ENCODE data around the gene BTBD1. TPM values are rescaled to one million over a fixed set of nuclear protein-coding genes. Genes with fewer than 3 reads are reported as not detected.

The BTBD1 gene
- total RNA-seq, 2 experiments from 2014 or later, result 52.9 to 53.3 TPM

DNA sequence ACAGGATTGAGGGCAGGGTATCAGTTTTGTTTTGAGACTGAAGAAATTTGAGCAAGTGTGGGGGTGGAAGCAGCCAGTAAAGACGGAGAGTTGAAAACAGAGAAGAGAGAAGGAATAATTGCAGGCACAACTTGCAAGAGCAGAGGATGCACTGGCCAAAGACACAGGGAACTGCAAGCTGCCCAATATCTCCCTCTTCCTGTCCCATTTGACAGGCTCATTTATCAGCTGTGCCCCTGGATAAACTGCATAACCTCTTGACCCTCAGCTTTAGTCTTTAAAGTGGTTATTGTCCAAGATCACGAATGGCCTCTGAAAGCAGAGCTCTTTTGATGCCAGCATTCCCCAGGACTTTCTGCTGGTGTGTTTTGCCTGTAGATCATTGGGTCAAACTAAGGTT lies 86.1 kb downstream of the BTBD1 start:
- H3K36me3 Mint-ChIP-seq, result peaks cover 3% of the 10 kb centered on the region
- H3K27me3 Mint-ChIP-seq, result no peaks in the 10 kb centered on the region
- no peak for DNase-seq
- no peak overlapping the region for H3K4me3 Mint-ChIP-seq
- no peak overlapping the region for H3K27ac Mint-ChIP-seq
- peaks cover 11% of the 10 kb centered on the region for H3K4me1 Mint-ChIP-seq (ENCODE audit: low read depth)
- intact Hi-C loops (cut with micrococcal nuclease), result no loop called here
- no peaks in the 10 kb centered on the region for H3K9me3 Mint-ChIP-seq
- CTCF ChIA-PET, result no interaction called here
- POLR2A ChIA-PET, result no interaction called here

DNA sequence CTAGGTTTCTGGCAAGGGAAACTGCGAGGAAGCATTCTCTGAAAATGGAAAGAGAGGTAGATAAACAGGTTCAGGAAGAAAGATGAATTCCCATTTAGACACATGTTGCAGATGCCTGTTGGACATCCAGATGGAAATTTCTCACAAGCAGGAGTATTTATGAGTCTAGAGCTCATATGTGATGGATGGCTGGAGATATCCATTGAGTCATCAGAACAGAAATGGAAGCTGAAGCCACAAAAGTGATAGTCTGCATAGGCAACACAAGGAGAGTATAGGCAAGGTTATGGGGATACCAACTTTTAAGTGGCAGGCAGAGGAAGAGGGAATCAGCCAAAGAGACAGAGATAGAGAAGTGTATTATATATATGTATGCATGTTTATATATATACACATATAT lies 87.3 kb downstream of the BTBD1 start:
- intact Hi-C loops (cut with micrococcal nuclease), result no loop called here
- H3K27me3 Mint-ChIP-seq, result no peaks in the 10 kb centered on the region
- no peaks in the 10 kb centered on the region for H3K9me3 Mint-ChIP-seq
- no peak overlapping the region for H3K4me3 Mint-ChIP-seq
- peaks cover 4% of the 10 kb centered on the region for H3K4me1 Mint-ChIP-seq (ENCODE audit: low read depth)
- DNase-seq, result no peak
- CTCF ChIA-PET, result interaction anchor here (1.2 kb wide), 1 partner anchor 20 kb away, joined by 5 read pairs; no protein-coding TSS in a partner anchor
- POLR2A ChIA-PET, result no interaction called here
- no peak overlapping the region for H3K27ac Mint-ChIP-seq
- H3K36me3 Mint-ChIP-seq, result peaks cover 3% of the 10 kb centered on the region

DNA sequence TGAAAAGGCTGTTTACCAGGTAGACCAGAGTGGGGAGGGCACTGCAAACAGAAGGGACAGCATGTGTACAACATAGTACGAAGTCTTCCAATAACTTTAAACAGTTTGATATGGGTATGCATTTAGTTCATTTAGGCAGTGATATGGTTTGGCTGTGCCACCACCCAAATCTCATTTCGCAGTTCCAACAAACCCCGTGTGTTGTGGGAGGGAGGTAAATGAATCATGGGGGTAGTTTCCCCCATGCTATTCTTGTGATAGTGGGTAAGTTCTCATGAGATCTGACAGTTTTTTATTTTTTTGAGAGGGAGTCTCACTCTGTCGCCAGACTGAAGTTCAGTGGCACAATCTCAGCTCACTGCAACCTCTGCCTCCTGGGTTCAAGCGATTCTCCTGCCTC lies 88.6 kb downstream of the BTBD1 start:
- Mint-ChIP-seq H3K27me3 (no peaks in the 10 kb centered on the region), H3K36me3 (peaks cover 3% of the 10 kb centered on the region), H3K9me3 (no peaks in the 10 kb centered on the region), H3K27ac (no peak overlapping the region), H3K4me3 (no peak overlapping the region), H3K4me1 (ENCODE audit: low read depth) (peaks cover 4% of the 10 kb centered on the region)
- intact Hi-C loops (cut with micrococcal nuclease), result no loop called here
- ChIA-PET POLR2A (no interaction called here), CTCF (no interaction called here)
- DNase-seq, result no peak

DNA sequence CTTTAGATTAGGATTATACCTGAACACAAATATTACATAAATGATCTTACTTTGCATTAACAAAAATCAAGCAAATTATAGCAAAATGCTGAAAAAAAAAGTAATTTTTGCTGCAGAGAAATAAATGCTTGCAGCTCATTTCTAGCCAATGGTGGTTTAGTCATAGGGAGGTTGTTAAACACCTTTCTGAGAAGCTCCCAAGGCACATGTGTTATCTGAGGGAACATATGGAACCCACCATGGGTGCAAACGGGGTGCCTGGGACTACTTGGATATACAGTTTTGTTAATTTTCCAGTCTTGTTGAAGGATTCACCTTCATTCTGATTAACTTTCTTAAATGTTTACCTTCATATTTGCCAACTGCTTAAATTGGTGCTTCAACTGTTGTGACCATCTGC lies 90.0 kb downstream of the BTBD1 start:
- DNase-seq, result no peak
- peaks cover 4% of the 10 kb centered on the region for H3K4me1 Mint-ChIP-seq (ENCODE audit: low read depth)
- no peak overlapping the region for H3K27ac Mint-ChIP-seq
- H3K4me3 Mint-ChIP-seq, result no peak overlapping the region
- no peaks in the 10 kb centered on the region for H3K27me3 Mint-ChIP-seq
- no peaks in the 10 kb centered on the region for H3K9me3 Mint-ChIP-seq
- CTCF ChIA-PET, result no interaction called here
- H3K36me3 Mint-ChIP-seq, result peaks cover 3% of the 10 kb centered on the region
- POLR2A ChIA-PET, result no interaction called here
- intact Hi-C loops (cut with micrococcal nuclease), result no loop called here

DNA sequence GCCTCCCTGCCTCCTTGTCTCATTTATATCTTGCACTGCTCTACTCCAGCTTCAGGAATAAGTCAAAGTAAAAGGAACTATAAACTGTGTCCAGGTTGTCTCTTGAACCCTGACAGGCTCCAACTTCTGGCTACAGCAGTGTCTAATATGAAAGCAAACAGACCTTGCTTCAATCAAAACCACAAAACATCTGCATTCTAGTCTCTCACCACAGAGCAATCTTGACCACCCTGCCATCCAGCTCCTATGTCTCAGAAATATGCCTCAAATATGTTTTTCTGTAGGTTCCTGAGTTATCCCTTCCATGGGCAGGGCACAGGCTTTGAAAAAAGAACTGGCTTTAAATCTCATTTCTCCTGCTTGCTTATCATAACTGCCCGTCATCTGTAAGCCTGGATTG lies 94.1 kb downstream of the BTBD1 start:
- H3K27ac Mint-ChIP-seq, result no peak overlapping the region
- POLR2A ChIA-PET, result interaction anchor here (0.6 kb wide), 1 partner anchor 19 kb away, joined by 4 read pairs; no protein-coding TSS in a partner anchor
- no peak for DNase-seq
- H3K36me3 Mint-ChIP-seq, result no peaks in the 10 kb centered on the region
- intact Hi-C loops (cut with micrococcal nuclease), result no loop called here
- H3K4me3 Mint-ChIP-seq, result no peak overlapping the region
- CTCF ChIA-PET, result no interaction called here
- no peaks in the 10 kb centered on the region for H3K9me3 Mint-ChIP-seq
- no peaks in the 10 kb centered on the region for H3K4me1 Mint-ChIP-seq (ENCODE audit: low read depth)
- H3K27me3 Mint-ChIP-seq, result no peaks in the 10 kb centered on the region

DNA sequence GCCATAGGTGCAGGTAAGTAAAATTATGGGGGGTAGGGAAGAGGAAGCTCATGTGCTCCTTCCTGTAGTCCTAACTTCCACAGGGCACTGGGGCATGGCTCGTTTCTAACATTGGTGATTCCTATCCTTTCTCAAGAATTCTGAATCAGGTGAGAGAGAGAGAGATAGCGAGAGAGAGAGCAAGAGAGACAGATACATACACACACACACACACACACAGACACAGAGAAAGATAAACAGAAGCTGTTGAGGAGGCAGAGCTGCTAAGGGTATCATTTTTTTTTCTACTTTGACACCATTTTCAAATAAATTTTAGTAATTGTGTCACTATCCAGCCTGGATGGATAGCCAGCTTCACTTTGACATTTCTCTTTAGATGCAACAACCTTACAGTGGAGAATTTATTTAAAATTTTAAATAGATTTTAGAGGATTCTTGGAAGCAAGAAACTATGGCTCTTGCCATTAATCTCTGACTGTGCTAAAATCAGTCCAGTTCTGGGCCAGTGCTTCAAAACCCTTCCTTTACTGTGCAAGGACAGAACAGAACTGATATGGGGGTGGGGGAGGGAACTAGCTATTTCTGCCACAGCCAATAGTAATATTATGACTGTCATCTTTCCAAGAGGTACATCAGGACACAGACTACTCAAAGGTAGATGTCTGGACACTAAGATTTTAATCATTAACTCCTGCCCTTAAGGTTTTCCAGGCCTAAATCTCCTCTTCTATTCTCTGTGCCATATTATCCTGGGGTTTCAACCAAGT lies 95.7 kb downstream of the BTBD1 start:
- POLR2A ChIA-PET, result interaction anchor here (0.5 kb wide), 1 partner anchor 231 kb away, joined by 3 read pairs; no protein-coding TSS in a partner anchor
- Mint-ChIP-seq H3K27me3 (no peaks in the 10 kb centered on the region), H3K27ac (no peak overlapping the region), H3K9me3 (no peaks in the 10 kb centered on the region), H3K4me3 (no peak overlapping the region), H3K36me3 (no peaks in the 10 kb centered on the region), H3K4me1 (ENCODE audit: low read depth) (peaks cover 3% of the 10 kb centered on the region)
- CTCF ChIA-PET, result interaction anchor here (1.1 to 1.5 kb wide), 2 partner anchors 15 to 122 kb away, joined by 4 read pairs; partner anchors contain the start of gene RAMAC
- intact Hi-C loops (cut with micrococcal nuclease), result no loop called here
- no peak for DNase-seq

DNA sequence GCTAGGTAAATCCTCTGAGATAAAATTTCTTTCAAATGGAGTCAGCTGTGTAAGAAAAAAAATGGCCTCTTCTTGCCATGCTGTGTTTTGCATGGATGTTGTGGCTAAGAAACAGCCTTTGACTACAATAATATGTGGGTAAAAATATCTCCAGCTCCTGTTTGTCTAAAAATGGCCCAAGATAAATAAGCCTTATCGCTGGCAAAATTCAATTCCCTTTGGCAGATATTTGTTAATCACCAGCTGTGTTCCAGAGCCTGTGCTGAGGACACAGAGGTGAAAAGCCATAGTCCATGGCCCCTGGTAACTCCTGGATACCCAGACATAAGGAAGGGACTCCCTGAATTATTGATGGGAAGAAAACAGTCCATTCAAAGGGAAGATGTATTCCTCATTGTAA lies 96.4 kb downstream of the BTBD1 start:
- Mint-ChIP-seq H3K9me3 (no peaks in the 10 kb centered on the region), H3K27ac (no peak overlapping the region), H3K4me1 (ENCODE audit: low read depth) (peaks cover 5% of the 10 kb centered on the region), H3K27me3 (no peaks in the 10 kb centered on the region), H3K4me3 (no peak overlapping the region), H3K36me3 (no peaks in the 10 kb centered on the region)
- CTCF ChIA-PET, result interaction anchor here (0.5 to 1.5 kb wide), 3 partner anchors 15 to 359 kb away, joined by 3 to 4 read pairs (median 4); partner anchors contain the start of gene RAMAC
- DNase-seq, result no peak
- POLR2A ChIA-PET, result no interaction called here
- intact Hi-C loops (cut with micrococcal nuclease), result no loop called here

DNA sequence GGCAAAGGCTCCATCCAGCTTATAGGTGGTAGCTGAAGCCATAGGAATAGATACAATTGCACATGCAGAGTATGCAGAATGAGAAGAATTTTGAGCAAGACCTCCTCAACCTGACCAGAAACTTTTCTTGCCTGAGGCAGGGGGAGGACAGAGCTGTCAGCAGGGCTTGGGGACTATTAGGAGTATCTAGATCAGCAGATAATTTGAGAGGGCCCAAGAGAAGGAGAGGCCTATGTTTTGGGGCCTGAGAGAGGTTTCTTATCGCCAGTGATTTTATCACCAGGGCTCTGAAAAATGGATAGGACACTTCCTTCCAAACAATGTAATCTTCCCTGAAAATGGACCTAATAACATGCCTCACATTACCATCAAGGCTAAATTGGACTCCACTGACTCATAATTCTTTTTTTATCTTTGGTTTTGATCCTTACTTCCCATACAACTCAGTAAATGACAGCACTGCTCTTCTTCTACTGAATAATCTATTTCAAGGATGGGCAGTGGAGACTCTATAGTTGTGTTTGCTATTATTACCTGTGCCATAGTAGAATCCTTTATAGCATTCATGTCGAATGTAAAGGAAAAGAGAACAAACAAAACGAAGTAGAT lies 96.9 kb downstream of the BTBD1 start:
- ChIA-PET POLR2A (no interaction called here), CTCF (interaction anchor here (0.5 to 1.1 kb wide), 2 partner anchors 16 to 358 kb away, joined by 3 to 4 read pairs; partner anchors contain the start of gene RAMAC)
- peaks cover 5% of the 10 kb centered on the region for H3K4me1 Mint-ChIP-seq (ENCODE audit: low read depth)
- no peaks in the 10 kb centered on the region for H3K27me3 Mint-ChIP-seq
- H3K9me3 Mint-ChIP-seq, result no peaks in the 10 kb centered on the region
- no peak overlapping the region for H3K4me3 Mint-ChIP-seq
- intact Hi-C loops (cut with micrococcal nuclease), result no loop called here
- no peak overlapping the region for H3K27ac Mint-ChIP-seq
- DNase-seq, result no peak
- H3K36me3 Mint-ChIP-seq, result no peaks in the 10 kb centered on the region

DNA sequence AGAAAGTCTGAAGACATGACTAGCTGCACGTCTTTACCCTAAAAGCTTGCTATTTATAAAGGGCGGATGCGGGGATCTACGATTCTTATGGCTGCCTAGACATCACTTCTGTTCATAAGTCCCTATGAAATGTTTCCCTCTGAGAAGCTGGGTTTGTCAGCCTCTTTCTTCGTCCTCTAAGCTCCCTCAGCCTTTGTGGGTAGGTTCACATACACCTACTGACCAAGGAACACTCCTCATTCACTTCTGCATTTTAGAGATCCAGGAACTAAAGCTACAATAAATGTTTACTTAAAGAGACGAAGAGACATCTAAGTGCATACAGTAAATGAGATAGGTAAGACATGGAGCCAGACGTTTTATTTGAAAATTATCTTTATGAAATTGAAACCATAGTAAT lies 97.7 kb downstream of the BTBD1 start:
- ChIA-PET CTCF (interaction anchor here (0.6 kb wide), 1 partner anchor 1700 kb away, joined by 3 read pairs; no protein-coding TSS in a partner anchor), POLR2A (no interaction called here)
- no peak for DNase-seq
- no peaks in the 10 kb centered on the region for H3K36me3 Mint-ChIP-seq
- H3K4me3 Mint-ChIP-seq, result no peak overlapping the region
- no peak overlapping the region for H3K27ac Mint-ChIP-seq
- peaks cover 5% of the 10 kb centered on the region for H3K4me1 Mint-ChIP-seq (ENCODE audit: low read depth)
- intact Hi-C loops (cut with micrococcal nuclease), result no loop called here
- H3K27me3 Mint-ChIP-seq, result no peaks in the 10 kb centered on the region
- H3K9me3 Mint-ChIP-seq, result no peaks in the 10 kb centered on the region

DNA sequence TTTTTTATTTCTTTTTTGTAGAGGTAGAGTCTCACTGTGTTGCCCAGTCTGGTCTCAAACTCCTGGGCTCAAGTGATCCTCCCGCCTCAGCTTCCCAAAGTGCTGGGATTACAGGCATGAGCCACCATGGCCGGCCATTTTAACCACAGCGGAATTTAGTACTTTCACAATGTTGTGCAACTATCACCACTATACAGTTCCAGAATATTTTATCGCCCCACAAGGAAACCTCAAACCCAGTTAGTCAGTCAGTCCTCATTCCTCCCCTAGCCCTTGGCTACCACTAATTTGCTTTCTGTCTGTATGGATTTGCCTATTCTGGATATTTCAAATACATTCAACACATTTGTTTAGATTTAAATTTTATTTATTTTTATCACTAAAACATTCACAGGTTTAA lies 99.0 kb downstream of the BTBD1 start:
- DNase-seq, result no peak
- Mint-ChIP-seq H3K27me3 (no peaks in the 10 kb centered on the region), H3K27ac (no peak overlapping the region), H3K4me3 (no peak overlapping the region), H3K36me3 (no peaks in the 10 kb centered on the region), H3K9me3 (no peaks in the 10 kb centered on the region), H3K4me1 (ENCODE audit: low read depth) (peaks cover 5% of the 10 kb centered on the region)
- ChIA-PET CTCF (interaction anchor here (0.5 to 0.9 kb wide), 2 partner anchors 8 to 155 kb away, joined by 3 to 5 read pairs; no protein-coding TSS in a partner anchor), POLR2A (no interaction called here)
- intact Hi-C loops (cut with micrococcal nuclease), result no loop called here

DNA sequence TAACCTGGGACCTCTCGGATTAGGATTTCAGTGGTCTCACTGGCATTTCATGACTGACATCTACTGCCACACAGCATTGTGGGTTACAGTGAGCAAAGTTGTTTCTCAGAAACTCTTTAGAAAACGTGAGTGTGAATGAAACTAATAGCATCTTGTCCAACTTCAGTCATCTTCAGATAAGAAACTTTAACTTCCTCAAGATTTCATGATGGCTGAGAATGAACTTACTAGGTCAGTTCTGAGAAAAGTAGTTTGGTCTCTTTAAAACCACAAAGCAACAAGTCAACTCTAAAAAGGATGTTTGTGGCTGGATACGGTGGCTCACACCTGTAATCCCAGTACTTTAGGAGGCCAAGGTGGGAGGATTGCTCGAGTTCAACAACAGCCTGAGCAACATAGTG lies 100.4 kb downstream of the BTBD1 start:
- ChIA-PET POLR2A (no interaction called here), CTCF (interaction anchor here (1.1 kb wide), 1 partner anchor 116 kb away, joined by 3 read pairs; no protein-coding TSS in a partner anchor)
- Mint-ChIP-seq H3K4me3 (no peak overlapping the region), H3K9me3 (no peaks in the 10 kb centered on the region), H3K4me1 (ENCODE audit: low read depth) (peaks cover 5% of the 10 kb centered on the region), H3K36me3 (no peaks in the 10 kb centered on the region), H3K27me3 (no peaks in the 10 kb centered on the region), H3K27ac (no peak overlapping the region)
- intact Hi-C loops (cut with micrococcal nuclease), result loop anchor here (1.0 kb wide), 1 partner anchor 16 kb away; no protein-coding TSS in a partner anchor
- DNase-seq, result peak; percentile 61
